Measurements from ENCODE around the gene MATK. TPM values are rescaled to one million over a fixed set of nuclear protein-coding genes. Genes with fewer than 3 reads are reported as not detected.
"Not testable (repeated sequence)": the region's sequence is repeated elsewhere in the genome, so short reads cannot be mapped to it uniquely, and the experiment has no call there.

MATK gene
- total RNA-seq, 1 experiment from 2014 or later = 0.21 TPM

DNA sequence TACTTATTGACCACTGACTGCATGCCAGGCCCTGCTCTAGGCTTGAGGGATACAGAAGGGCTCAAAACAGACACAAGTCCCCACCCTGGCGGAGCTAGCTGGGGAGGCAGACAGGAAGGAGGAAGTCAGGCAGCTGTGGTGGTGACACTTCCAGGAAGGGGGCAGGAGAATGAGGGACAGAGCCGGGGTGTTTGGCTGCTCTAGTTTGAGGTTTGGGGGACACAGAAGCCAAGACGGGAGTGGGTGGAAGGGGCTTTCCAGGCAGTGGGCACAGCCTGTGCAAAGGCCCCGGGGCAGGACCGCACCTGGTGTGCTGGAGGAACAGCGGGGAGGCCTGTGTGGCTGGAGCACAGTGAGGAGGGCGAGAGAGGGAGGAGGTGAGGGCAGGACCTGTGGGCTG, 19.7 kb downstream of the MATK start:
- H3K36me3 ChIP-seq (ENCODE audit: control insufficient read depth, insufficient read depth, low read length) = no peaks in the 10 kb centered on the region
- H3K4me3 ChIP-seq (ENCODE audit: low read depth in 2 of 2, low read length in 2 of 2) = no peak overlapping the region
- in situ Hi-C loops (cut with HindIII; ENCODE audit: low pct_unique_long_range_greater_than_20kb, low sequenced_read_pairs) (no loop called here), intact Hi-C loops (cut with micrococcal nuclease; ENCODE audit: unreplicated experiment) (no loop called here)
- BruUV-seq (replicated peaks) = no TSS peak
- H3K27ac ChIP-seq (ENCODE audit: low read length) = no peak overlapping the region
- TF ChIP-seq POLR2AphosphoS5 (IDR thresholded peaks at IDR 0.05; ENCODE audit: low read depth, low read length) (no peak), TCF7L2 (IDR thresholded peaks at IDR 0.05; ENCODE audit: low read depth, low read length) (no peak)
- TF ChIP-seq, protein P1, sequence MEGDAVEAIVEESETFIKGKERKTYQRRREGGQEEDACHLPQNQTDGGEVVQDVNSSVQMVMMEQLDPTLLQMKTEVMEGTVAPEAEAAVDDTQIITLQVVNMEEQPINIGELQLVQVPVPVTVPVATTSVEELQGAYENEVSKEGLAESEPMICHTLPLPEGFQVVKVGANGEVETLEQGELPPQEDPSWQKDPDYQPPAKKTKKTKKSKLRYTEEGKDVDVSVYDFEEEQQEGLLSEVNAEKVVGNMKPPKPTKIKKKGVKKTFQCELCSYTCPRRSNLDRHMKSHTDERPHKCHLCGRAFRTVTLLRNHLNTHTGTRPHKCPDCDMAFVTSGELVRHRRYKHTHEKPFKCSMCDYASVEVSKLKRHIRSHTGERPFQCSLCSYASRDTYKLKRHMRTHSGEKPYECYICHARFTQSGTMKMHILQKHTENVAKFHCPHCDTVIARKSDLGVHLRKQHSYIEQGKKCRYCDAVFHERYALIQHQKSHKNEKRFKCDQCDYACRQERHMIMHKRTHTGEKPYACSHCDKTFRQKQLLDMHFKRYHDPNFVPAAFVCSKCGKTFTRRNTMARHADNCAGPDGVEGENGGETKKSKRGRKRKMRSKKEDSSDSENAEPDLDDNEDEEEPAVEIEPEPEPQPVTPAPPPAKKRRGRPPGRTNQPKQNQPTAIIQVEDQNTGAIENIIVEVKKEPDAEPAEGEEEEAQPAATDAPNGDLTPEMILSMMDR (IDR thresholded peaks at IDR 0.05) = no peak
- ChIA-PET POLR2A (no interaction called here), CTCF (no interaction called here)
- ATAC-seq (no peak), DNase-seq (ENCODE audit: low read depth, low spot score) (no peak)
- no peaks in the 10 kb centered on the region for H3K9me3 ChIP-seq (ENCODE audit: control insufficient read depth, insufficient read depth, low read depth, low read length)
- peaks cover 6% of the 10 kb centered on the region for H3K4me1 ChIP-seq (ENCODE audit: control insufficient read depth, insufficient read depth, low read length)
- no peaks in the 10 kb centered on the region for H3K27me3 ChIP-seq (ENCODE audit: control insufficient read depth, insufficient read depth, low read length)

DNA sequence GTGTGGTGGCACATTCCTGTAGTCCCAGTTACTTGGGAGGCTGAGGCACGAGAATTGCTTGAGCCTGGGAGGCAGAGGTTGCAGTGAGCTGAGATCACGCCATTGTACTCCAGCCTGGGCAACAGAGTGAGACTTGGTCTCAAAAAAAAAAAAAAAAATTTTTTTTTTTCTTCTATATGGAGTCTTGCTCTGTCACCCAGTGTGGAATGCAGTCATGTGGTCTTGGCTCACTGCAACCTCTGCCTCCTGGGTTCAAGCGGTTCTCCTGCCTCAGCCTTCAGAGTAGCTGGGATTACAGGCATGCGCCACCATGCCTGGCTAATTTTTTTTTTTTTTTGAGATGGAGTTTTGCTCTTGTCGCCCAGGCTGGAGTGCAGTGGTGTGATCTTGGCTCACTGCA, 20.4 kb downstream of the MATK start:
- H3K27ac ChIP-seq (ENCODE audit: low read length); in situ Hi-C loops (cut with HindIII; ENCODE audit: low pct_unique_long_range_greater_than_20kb, low sequenced_read_pairs); H3K4me1 ChIP-seq (ENCODE audit: control insufficient read depth, insufficient read depth, low read length); intact Hi-C loops (cut with micrococcal nuclease; ENCODE audit: unreplicated experiment); H3K27me3 ChIP-seq (ENCODE audit: control insufficient read depth, insufficient read depth, low read length); POLR2A ChIA-PET; H3K4me3 ChIP-seq (ENCODE audit: low read depth in 2 of 2, low read length in 2 of 2); DNase-seq (ENCODE audit: low read depth, low spot score); BruUV-seq (replicated peaks); H3K36me3 ChIP-seq (ENCODE audit: control insufficient read depth, insufficient read depth, low read length); CTCF ChIA-PET; H3K9me3 ChIP-seq (ENCODE audit: control insufficient read depth, insufficient read depth, low read depth, low read length); ATAC-seq: not testable (repeated sequence)

DNA sequence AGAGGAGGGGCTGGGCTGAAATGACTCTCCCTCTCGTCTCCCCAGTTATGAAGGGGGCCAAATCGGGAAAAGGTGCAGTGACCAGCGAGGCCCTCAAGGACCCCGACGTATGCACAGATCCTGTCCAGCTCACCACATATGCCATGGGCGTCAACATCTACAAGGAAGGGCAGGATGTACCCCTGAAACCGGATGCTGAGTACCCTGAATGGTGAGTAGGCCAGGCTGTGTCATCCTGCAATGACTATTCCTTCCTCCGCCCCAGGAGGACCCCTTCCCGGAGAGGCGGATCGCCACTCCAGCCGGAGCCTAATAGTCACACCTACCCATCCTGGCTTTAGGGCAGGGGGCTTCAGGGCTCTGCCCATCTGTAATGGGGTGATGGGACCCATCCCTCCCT, 21.1 kb downstream of the MATK start:
- ATAC-seq = no peak
- BruUV-seq (replicated peaks) = no TSS peak
- H3K4me1 ChIP-seq (ENCODE audit: control insufficient read depth, insufficient read depth, low read length) = peaks cover 9% of the 10 kb centered on the region
- H3K27me3 ChIP-seq (ENCODE audit: control insufficient read depth, insufficient read depth, low read length) = no peaks in the 10 kb centered on the region
- no peak overlapping the region for H3K27ac ChIP-seq (ENCODE audit: low read length)
- ChIA-PET POLR2A (no interaction called here), CTCF (no interaction called here)
- intact Hi-C loops (cut with micrococcal nuclease; ENCODE audit: unreplicated experiment) (no loop called here), in situ Hi-C loops (cut with HindIII; ENCODE audit: low pct_unique_long_range_greater_than_20kb, low sequenced_read_pairs) (no loop called here)
- H3K9me3 ChIP-seq (ENCODE audit: control insufficient read depth, insufficient read depth, low read depth, low read length) = no peaks in the 10 kb centered on the region
- TF ChIP-seq, protein P2, sequence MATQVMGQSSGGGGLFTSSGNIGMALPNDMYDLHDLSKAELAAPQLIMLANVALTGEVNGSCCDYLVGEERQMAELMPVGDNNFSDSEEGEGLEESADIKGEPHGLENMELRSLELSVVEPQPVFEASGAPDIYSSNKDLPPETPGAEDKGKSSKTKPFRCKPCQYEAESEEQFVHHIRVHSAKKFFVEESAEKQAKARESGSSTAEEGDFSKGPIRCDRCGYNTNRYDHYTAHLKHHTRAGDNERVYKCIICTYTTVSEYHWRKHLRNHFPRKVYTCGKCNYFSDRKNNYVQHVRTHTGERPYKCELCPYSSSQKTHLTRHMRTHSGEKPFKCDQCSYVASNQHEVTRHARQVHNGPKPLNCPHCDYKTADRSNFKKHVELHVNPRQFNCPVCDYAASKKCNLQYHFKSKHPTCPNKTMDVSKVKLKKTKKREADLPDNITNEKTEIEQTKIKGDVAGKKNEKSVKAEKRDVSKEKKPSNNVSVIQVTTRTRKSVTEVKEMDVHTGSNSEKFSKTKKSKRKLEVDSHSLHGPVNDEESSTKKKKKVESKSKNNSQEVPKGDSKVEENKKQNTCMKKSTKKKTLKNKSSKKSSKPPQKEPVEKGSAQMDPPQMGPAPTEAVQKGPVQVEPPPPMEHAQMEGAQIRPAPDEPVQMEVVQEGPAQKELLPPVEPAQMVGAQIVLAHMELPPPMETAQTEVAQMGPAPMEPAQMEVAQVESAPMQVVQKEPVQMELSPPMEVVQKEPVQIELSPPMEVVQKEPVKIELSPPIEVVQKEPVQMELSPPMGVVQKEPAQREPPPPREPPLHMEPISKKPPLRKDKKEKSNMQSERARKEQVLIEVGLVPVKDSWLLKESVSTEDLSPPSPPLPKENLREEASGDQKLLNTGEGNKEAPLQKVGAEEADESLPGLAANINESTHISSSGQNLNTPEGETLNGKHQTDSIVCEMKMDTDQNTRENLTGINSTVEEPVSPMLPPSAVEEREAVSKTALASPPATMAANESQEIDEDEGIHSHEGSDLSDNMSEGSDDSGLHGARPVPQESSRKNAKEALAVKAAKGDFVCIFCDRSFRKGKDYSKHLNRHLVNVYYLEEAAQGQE (IDR thresholded peaks at IDR 0.05; ENCODE audit: insufficient read depth in 1 of 2, low read depth in 2 of 2, low read length in 1 of 2) = no peak
- no peak for TF ChIP-seq SIN3A (IDR thresholded peaks at IDR 0.05; ENCODE audit: borderline replicate concordance, insufficient read depth, low read depth, low read length)
- TF ChIP-seq TCF7L2 (IDR thresholded peaks at IDR 0.05; ENCODE audit: low read depth, low read length) = no peak
- TF ChIP-seq POLR2AphosphoS5 (IDR thresholded peaks at IDR 0.05; ENCODE audit: low read depth, low read length) = no peak
- TF ChIP-seq, protein P1 (IDR thresholded peaks at IDR 0.05) = no peak
- H3K36me3 ChIP-seq (ENCODE audit: control insufficient read depth, insufficient read depth, low read length) = peaks cover 4% of the 10 kb centered on the region; the same call in 1 of the 2 replicates
- no peak overlapping the region for H3K4me3 ChIP-seq (ENCODE audit: low read depth in 2 of 2, low read length in 2 of 2)
- no peak for DNase-seq (ENCODE audit: low read depth, low spot score)

Measured in Panc1 (cell line).